ENCODE data around the gene NDUFAF4. TPM values are rescaled to one million over a fixed set of nuclear protein-coding genes. Genes with fewer than 3 reads are reported as not detected.

The NDUFAF4 gene
- total and polyA plus RNA-seq, 2 of the 8 experiments (the other 6 are each of a cell fraction or from before 2014, with no cell fraction given) = 21.9 to 84.4 TPM

- TF ChIP-seq USF2 (IDR thresholded peaks at IDR 0.05; ENCODE audit: low read length) (peak; percentile 27; the same call in 1 of the 2 replicates), FOSL1 (IDR thresholded peaks at IDR 0.05; ENCODE audit: insufficient read depth, low read depth, low read length) (no peak), SP2 (IDR thresholded peaks at IDR 0.05; ENCODE audit: low read length) (peak; percentile 35; the same call in 1 of the 2 replicates), CTCF (IDR thresholded peaks at IDR 0.05; ENCODE audit: control extremely low read depth in 1 of 3, insufficient read depth in 1 of 3, low read depth in 1 of 3, low read length in 3 of 3) (peak; percentile 64 to 84 (median 82)), KDM5A (IDR thresholded peaks at IDR 0.05; ENCODE audit: low read length) (no peak)
Measured at GRCh38 chr6:96897396-96898240, at the start of gene NDUFAF4 (continued).

Measured in H1 (cell line).